ENCODE data around the gene DPM2.

The DPM2 gene

DNA sequence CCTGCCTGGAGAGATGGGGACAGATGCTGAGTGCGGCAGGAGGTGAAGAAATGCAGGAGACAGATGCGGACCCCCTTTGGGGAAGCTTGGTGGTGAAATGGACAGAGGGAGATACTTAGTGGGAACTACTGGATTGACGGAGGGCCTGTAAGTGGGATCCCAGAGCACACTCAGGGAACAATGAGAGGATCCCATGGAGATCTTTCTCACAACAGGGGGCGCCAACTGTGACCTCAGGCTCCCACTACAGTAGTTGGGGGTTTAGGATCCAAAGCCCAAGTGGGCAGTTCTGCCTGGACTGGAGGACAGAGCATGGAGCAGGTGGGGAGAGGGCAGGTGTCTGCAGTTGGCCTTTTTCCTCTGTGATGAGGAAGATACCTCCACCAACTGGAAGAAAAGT, 3.4 kb downstream of the DPM2 start:
- DNase-seq, result no peak

GRCh38 chr9:127931092-127931881, 6.4 kb downstream of the DPM2 start:
- no peak for DNase-seq

DNA sequence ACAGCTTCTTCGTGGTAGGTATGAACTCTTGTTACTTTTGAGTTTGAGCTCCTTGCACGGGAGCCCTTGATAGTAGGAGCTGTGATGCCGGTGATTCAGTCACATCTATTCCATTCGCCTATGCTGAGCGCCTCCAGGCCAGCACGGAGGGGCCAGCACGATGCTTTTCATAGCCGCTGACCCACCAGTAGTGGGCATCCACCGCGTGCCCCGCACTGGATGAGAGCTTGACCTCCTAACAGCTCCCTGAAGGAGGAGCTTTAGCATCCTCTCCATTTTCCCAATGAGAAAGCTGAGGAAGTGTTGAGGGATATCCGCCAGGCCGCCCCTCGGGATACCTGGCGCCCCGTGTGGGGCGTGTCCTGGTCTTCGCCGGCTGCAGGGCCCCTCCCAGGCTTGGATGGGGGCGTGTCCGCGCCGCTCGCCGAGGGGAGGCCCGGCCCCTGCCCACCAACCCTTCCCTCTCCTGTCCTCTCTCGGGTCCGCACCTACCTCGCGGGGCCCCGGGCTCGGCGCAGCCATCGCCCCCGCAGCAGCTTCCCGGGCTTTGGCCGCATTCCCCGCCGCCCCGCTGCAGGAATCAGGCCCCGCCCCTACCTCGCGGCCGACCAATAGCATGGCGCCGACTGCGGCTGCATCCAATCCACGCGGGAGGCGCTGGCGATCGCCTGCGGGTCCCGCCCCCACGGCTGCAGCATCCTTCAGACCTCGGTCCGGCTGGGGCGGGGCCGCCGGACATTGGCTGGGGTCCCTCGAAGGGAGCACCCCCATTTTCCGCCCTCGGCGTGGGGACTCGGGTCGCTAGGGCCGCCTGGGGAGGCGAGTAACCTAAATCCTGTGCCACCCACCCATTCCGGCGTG, 7.2 kb downstream of the DPM2 start, which contains the start of gene PIP5KL1:
PIP5KL1 (minus strand) TSS at position 547 of the 861 bp plus-strand sequence; CDS start at position 522, 25 bp downstream.
- DNase-seq, result peak; percentile 84

DNA sequence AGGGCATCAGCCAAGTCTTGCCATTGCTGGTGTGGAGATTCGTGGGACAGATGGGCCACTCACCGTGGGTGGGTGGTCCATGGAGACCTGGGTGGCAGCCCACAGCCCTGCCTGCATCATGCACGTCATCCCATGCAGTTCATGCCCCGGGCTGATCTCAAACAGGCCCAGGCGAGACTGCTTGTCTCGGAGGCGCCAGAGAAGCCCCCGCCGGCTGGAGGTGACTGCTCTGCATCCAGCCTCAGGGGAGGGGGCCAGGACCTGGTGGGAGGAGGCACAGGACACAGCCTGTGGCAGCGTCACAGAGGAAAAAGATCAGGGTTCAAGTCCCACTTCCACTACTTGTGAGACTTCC, 8.1 kb downstream of the DPM2 start:
- no peak for DNase-seq

DNA sequence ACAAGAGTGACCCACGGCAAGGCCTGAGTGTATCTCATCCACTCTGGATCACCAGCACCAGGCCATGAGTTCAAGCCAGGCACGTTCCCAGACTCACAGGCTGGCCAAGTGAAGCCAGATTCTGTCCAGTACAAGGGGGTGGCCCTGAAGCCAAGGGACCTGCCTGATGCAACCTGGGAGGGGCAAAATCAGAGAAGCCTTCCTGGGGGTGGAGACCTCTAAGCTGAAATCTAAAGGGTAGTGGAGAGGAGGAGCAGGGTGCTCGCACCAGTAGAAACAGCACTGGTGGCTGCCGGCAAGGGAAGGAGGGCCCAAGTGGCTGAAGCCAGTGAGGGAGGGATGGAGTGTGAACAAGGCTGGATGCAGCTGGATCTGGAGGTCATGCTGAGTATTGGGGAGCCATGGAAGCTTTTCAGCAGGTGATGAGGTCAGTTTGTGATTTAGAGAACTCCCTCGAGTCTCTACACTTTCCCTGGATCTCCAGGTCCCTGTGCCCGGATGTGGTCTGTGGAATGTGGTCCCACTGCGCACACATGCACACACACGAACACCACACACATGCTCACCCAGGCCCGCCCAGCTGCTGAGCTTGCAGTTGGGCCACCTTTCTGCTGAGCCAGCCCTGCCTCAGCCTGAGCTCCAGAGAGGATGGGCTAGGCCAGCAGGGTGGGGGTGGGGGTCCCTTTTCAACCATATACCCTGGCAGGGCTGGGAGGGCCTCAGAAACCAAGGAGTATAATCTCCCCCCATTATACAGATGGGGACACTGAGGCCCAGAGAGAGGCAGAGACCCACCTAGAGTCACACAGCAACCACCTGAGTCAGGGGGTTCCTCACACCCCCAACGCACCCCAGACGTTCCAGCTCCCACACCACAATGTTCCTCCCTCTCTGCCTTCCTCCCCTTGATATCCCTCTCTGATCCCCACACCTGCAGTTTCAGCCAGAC, 8.7 kb downstream of the DPM2 start:
- DNase-seq, result no peak

DNA sequence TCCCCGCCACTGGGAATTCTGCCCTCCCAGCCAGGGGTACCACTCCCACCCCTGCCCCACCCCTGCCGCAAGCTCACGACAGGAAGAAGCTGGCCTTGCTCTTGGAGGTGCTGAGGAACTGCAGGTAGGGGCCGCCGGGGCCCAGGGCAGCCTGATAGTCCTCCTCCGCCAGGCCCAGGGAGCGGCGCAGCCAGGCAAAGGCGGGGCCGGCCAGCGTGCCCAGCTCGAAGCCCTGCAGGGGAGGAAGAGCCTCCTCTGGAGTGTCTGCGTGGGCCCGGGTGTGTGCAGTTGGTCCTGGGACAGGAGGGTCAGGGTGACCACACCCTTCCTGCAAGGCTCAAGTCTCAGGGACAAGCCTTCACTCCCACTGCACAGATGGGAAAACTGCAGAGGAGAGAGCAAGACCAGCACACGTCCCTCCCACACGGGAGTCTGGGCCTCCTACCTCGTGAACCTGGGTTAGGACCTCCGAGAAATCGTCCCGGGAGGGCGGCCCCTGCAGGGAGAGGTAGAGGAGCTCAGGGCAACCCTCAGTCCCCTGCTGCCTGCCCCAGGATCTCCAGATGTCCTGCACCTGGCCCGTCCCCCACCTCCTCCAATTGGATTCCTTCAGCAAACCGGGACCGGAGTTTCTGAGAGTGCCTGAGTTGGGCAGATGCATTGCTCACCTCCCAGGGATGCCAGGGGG, 9.5 kb downstream of the DPM2 start:
- no peak for DNase-seq

GRCh38 chr9:127927201-127927987, 10.3 kb downstream of the DPM2 start:
- peak; percentile 76 for DNase-seq

DNA sequence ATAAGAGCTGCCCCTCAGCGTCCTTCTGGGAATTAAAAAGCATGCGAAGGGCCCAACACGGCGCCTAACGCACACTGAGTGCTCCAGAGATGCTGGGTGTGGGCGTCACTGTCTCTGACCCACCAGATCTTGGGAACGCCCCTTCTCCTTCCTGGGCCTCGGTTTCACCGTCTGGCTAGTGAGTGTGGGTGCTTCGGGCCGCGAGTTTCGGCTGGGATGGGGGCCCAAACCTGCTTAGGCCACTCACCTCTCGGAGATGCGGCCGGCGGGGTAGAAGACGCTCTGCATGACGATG, 10.8 kb downstream of the DPM2 start:
- no peak for DNase-seq

GRCh38 chr9:127925959-127926905, 11.4 kb downstream of the DPM2 start:
- no peak for DNase-seq

GRCh38 chr9:127924736-127925444, 12.8 kb downstream of the DPM2 start:
- DNase-seq, result no peak

GRCh38 chr9:127923771-127924170, 13.9 kb downstream of the DPM2 start:
- DNase-seq, result no peak

DNA sequence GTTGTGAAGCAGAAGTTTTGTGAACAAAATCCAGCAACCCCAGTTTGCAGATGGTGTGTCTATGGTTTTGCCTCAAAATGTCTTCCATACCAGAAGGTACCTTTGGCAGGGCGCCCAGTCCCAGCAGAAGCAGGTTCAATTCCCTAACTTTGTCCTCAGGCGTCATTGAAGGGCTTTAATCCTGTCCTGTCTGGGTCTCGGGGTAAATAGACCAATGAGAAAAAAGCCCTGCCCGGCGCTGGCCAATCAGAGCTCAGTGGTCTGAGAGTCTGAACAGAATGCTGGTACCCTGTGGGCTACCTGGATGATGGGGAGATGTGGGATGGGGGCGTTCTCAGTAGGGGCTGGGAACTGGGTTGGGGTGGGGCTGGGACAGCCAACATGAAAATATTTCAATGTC, 14.6 kb downstream of the DPM2 start:
- no peak for DNase-seq

DNA sequence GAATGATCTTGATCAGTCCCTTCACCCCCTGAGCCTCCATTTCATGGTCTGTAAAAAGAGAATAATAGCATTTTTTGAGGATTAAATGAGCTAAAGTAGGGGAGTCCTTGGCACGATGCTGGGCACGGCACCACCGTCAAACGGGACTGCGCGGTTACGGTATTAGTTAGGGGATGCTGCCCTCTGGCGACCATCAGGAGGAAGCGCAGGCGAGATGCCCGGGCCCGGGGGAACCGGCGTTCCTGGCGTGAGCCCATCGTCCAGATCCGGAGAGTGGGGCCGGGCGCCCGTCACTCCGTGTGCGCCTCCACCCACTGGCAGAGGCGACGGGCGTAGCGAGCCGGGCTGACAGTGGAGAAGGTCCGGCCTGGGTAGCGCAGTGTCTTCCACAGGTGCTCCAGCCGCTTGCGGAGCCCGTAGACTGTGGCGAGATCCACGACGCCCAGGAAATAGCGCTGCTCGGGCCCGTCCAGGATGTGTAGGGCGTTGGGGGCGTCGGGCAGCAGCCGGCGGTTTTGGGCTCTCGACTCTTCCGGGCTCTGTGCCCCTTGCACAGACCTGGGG, 16.0 kb downstream of the DPM2 start:
- peak; percentile 92 for DNase-seq

DNA sequence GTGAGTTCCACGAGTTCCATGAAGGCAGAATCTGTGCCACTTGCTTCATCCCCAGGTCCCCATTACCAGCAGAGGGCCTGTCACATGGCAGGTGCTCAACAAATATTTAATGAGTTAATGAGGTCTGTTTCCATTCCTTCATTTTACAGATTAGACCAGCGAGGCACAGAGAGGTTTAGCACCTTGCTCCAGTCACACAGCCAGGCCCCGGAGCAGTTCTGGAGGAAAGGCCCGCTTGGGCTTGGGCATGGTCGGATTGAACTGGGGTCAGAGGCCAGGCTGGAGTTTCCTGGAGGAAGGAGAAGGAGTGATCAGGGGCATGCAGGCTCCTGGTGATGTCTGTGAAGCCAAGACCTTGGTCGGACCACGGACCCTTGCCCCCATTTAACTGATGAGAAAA, 16.9 kb downstream of the DPM2 start:
- no peak for DNase-seq

DNA sequence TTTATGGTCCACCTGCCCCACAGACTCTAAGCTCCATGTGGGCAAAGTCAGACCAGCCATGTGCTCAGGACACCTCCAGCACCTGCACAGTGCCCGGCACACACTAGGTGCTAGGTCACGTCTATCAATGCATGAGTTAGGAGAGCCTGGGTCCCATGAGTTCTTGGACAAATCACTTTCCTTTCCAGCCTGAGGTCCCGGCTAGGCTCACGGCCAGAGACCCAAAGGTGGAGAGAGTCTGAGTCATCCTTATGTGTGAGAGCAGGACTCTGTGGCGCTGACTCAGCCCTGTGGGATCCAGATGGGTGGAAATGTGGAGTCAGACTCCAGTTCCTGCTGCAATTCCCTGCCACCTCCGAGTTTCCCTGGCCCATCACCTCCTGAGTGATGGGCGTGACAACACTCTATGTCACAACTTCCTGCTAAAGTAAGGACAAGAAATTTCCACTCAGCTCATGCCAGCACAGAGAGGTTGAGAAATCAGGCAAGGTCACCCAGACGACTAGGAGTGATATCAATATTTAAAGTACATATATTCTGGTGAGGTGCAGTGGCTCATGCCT, 18.3 kb downstream of the DPM2 start:
- DNase-seq, result peak; percentile 61

- no peak for DNase-seq
These were observed 19.2 kb downstream of the DPM2 start for GRCh38 chr9:127918183-127919107.

DNA sequence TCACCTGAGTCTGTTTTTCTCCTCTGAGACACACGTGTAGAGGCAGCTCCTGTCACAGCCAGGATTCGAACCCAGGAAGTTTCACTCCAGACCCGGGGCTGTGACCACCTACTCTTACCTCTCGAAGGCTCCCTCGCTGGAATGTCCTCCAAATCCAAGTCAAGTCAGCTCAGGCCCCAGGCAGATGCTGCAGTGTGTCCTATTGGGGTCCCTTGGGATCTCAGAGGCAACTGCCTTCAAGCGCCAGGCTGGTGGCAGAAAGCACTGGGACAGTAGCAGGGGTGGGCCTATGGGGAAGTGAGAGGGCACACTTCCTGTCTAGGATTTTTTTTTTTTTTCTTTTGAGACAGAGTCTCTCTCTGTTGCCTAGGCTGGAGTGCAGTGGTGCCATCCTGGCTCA, 20.1 kb downstream of the DPM2 start:
- DNase-seq, result no peak
